BLaER1 (cell line): ENCODE data around the gene PC.
"Not testable (repeated sequence)": the region's sequence is repeated elsewhere in the genome, so short reads cannot be mapped to it uniquely, and the experiment has no call there.

Source experiments
- H3K27ac ChIP-seq: shearing (Covaris generic); formaldehyde crosslinking; 2 replicates; pipeline ENCODE4 v1.8.1; 2022
- H3K27me3 ChIP-seq: shearing (Covaris generic); formaldehyde crosslinking; 2 replicates; pipeline ENCODE4 v1.8.1; 2022
- H3K36me3 ChIP-seq: shearing (Covaris generic); formaldehyde crosslinking; 2 replicates; pipeline ENCODE4 v1.8.1; 2022
- H3K4me1 ChIP-seq: shearing (Covaris generic); formaldehyde crosslinking; 2 replicates; pipeline ENCODE4 v1.8.1; 2022
- H3K4me2 ChIP-seq: shearing (Covaris generic); formaldehyde crosslinking; 2 replicates; pipeline ENCODE4 v1.8.1; 2022
- H3K4me3 ChIP-seq: shearing (Covaris generic); formaldehyde crosslinking; 2 replicates; pipeline ENCODE4 v1.8.1; 2022
- H3K9ac ChIP-seq: shearing (Covaris generic); formaldehyde crosslinking; 2 replicates; pipeline ENCODE4 v1.8.1; 2022
- H3K9me3 ChIP-seq: shearing (Covaris generic); formaldehyde crosslinking; 2 replicates; pipeline ENCODE4 v1.8.1; 2022
- H4K20me1 ChIP-seq: shearing (Covaris generic); formaldehyde crosslinking; 2 replicates; pipeline ENCODE4 v1.8.1; 2022
- Cebpa-rat ChIP-seq: shearing (Covaris generic); IDR thresholded peaks from 2 replicates; pipeline ENCODE4 v1.8.1; 2022

The PC gene

GRCh38 chr11:66841861-66842260 lies 116.3 kb downstream of the PC start:
- peak overlapping the region; percentile 92 for H3K4me2 ChIP-seq
- H3K4me1 ChIP-seq, result peaks cover 40% of the 10 kb centered on the region
- H3K27me3 ChIP-seq, result no peaks in the 10 kb centered on the region
- H3K4me3 ChIP-seq, result peak overlapping the region; percentile 89
- H3K36me3 ChIP-seq, result peaks cover 55% of the 10 kb centered on the region
- H3K9me3 ChIP-seq, result no peaks in the 10 kb centered on the region
- peak overlapping the region; percentile 98 for H3K9ac ChIP-seq
- H4K20me1 ChIP-seq, result peaks cover 57% of the 10 kb centered on the region
- peak overlapping the region; percentile 98 for H3K27ac ChIP-seq
- no peak for TF ChIP-seq Cebpa-rat

DNA sequence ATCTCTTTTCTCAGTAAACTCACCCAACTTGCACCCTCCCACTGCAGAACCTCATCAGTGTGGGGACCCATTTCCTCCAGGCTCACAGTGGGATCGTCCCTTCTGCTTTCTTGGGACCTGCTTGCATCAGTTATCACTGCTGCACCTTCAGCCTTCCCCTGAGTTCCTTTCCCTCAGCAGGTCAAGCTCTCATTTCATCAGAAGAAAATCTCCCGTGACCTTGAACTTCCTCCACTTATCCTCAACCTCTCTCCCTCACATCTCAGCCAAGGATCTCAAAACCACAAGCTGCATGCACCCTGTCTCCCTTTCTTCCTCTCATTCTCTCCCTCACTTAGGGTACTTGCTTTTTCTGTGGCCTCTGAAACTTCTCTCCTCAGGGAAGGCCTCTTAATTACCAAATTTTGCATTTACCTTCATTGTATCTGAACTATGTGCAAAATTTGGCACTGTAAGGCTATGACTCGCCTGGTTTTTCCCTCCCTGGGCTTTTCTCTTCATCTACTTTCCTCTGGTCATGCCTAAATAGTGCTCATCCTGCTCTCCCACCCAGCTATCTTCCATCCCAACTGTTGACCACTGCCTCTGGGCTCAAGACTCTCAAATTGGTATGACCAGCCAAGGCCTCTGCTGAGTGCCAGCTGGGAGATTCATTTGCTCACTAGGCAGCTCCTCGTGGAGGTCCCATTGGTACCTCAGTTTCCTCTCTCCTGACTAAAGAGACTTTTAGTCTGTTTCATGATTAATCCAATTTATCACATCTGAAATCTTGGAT lies 117.7 kb downstream of the PC start:
- no peak overlapping the region for H3K27ac ChIP-seq

GRCh38 chr11:66835768-66836405 lies 122.3 kb downstream of the PC start:
- H3K9ac ChIP-seq, result no peak overlapping the region
- no peak overlapping the region for H3K4me2 ChIP-seq
- H3K27me3 ChIP-seq, result no peaks in the 10 kb centered on the region
- H3K9me3 ChIP-seq, result no peaks in the 10 kb centered on the region
- no peak overlapping the region for H3K27ac ChIP-seq
- H3K4me1 ChIP-seq, result peaks cover 23% of the 10 kb centered on the region
- TF ChIP-seq Cebpa-rat, result no peak
- peaks cover 23% of the 10 kb centered on the region for H4K20me1 ChIP-seq
- no peak overlapping the region for H3K4me3 ChIP-seq
- H3K36me3 ChIP-seq, result peaks cover 37% of the 10 kb centered on the region

More for the DNA sequence above, 117.7 kb downstream of the PC start:
- Histone ChIP-seq H3K4me3 (no peak overlapping the region), H3K4me1 (peaks cover 46% of the 10 kb centered on the region), H3K27me3 (no peaks in the 10 kb centered on the region), H3K9me3 (no peaks in the 10 kb centered on the region), H3K4me2 (peak overlapping the region; percentile 18; the same call in 1 of the 2 replicates), H3K9ac (peak overlapping the region; percentile 21; the same call in 1 of the 2 replicates), H4K20me1 (peaks cover 57% of the 10 kb centered on the region), H3K36me3 (peaks cover 41% of the 10 kb centered on the region)
- TF ChIP-seq Cebpa-rat, result no peak

DNA sequence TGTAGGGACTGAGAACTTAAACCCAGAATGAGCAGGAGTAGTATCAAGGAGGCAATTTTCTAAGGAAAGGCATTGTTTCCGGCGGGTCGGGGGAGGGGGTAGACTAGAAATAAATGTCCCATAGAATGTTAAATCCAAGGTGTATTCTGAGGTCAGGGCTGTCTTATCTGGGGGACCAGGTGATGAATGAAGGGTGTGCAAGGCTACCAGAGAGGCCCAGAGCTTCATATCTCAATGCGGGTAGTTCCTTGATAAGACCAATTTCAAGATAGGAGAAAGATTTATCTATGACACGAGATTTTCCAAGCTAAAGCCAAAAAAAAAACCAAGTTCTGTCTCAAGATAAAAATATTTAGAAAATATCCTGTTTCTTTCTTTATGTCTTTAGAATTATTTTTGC lies 123.2 kb downstream of the PC start:
- no peaks in the 10 kb centered on the region for H3K27me3 ChIP-seq
- TF ChIP-seq Cebpa-rat, result no peak
- no peak overlapping the region for H3K9ac ChIP-seq
- H3K4me3 ChIP-seq, result no peak overlapping the region
- no peak overlapping the region for H3K4me2 ChIP-seq
- H3K36me3 ChIP-seq, result peaks cover 32% of the 10 kb centered on the region
- H4K20me1 ChIP-seq, result peaks cover 23% of the 10 kb centered on the region
- peaks cover 13% of the 10 kb centered on the region for H3K4me1 ChIP-seq
- H3K27ac ChIP-seq, result no peak overlapping the region
- no peaks in the 10 kb centered on the region for H3K9me3 ChIP-seq

DNA sequence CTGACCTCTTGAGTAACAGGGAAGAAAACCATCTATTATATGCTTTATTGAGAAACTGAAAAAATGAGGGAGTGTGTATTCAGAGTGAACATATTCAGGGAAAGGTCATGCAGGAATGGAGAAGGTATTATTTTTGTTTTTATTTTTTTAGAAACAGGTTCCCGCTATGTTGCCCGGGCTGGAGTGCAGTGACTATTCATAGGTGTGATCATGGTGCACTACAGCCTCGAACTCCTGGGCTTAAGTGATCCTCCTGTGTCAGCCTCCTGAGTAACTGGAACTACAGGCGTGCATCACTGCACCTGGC lies 123.7 kb downstream of the PC start:
- H3K9me3 ChIP-seq, result no peaks in the 10 kb centered on the region
- H3K27me3 ChIP-seq, result no peaks in the 10 kb centered on the region
- no peak overlapping the region for H3K9ac ChIP-seq
- H3K36me3 ChIP-seq, result peaks cover 29% of the 10 kb centered on the region
- peaks cover 18% of the 10 kb centered on the region for H4K20me1 ChIP-seq
- no peak for TF ChIP-seq Cebpa-rat
- H3K4me2 ChIP-seq, result no peak overlapping the region
- peaks cover 10% of the 10 kb centered on the region; the same call in 1 of the 2 replicates for H3K4me1 ChIP-seq
- no peak overlapping the region for H3K27ac ChIP-seq
- no peak overlapping the region for H3K4me3 ChIP-seq

GRCh38 chr11:66824573-66824972 lies 133.6 kb downstream of the PC start:
- H3K4me3 ChIP-seq, result not testable (repeated sequence)

GRCh38 chr11:66823700-66824099 lies 134.5 kb downstream of the PC start:
- H3K4me3 ChIP-seq, result no peak overlapping the region
- no peak overlapping the region for H3K9ac ChIP-seq
- no peaks in the 10 kb centered on the region for H4K20me1 ChIP-seq
- no peak overlapping the region for H3K4me2 ChIP-seq
- H3K4me1 ChIP-seq, result no peaks in the 10 kb centered on the region
- no peak overlapping the region for H3K27ac ChIP-seq
- TF ChIP-seq Cebpa-rat, result no peak
- no peaks in the 10 kb centered on the region for H3K27me3 ChIP-seq
- H3K9me3 ChIP-seq, result no peaks in the 10 kb centered on the region
- H3K36me3 ChIP-seq, result peaks cover 11% of the 10 kb centered on the region; the same call in 1 of the 2 replicates

More at GRCh38 chr11:66824573-66824972, 133.6 kb downstream of the PC start:
- H3K4me2 ChIP-seq, H3K9me3 ChIP-seq, H3K4me1 ChIP-seq, H3K27ac ChIP-seq, H3K27me3 ChIP-seq, H4K20me1 ChIP-seq, H3K9ac ChIP-seq: not testable (repeated sequence)
- peaks cover 17% of the 10 kb centered on the region; the same call in 1 of the 2 replicates for H3K36me3 ChIP-seq

GRCh38 chr11:66820901-66821300 lies 137.3 kb downstream of the PC start:
- Histone ChIP-seq H3K36me3 (peaks cover 11% of the 10 kb centered on the region; the same call in 1 of the 2 replicates), H3K27ac (no peak overlapping the region), H3K4me2 (no peak overlapping the region), H4K20me1 (no peaks in the 10 kb centered on the region), H3K4me1 (no peaks in the 10 kb centered on the region), H3K9ac (no peak overlapping the region), H3K9me3 (no peaks in the 10 kb centered on the region), H3K4me3 (no peak overlapping the region), H3K27me3 (no peaks in the 10 kb centered on the region)
- no peak for TF ChIP-seq Cebpa-rat

DNA sequence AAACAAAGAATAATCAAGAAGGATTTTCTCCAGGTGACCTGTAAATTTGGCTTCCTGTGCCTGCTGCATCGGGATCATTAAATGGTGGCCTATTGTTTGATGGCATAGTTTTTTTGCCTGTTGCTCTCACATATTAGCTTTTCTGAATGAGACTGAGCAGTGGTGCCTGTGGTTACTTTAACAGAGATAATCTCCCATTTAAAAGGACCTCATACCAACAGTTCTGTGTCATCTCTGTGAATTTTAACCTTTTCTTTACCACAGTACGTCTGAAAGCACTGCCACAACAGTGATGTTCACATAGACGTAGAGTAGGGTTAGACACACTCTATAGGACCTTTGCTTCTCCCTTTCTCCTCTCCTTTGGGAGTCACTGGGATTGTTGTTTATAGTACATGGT lies 137.8 kb downstream of the PC start:
- Histone ChIP-seq H3K9ac (no peak overlapping the region), H3K9me3 (no peaks in the 10 kb centered on the region), H3K27me3 (no peaks in the 10 kb centered on the region), H3K27ac (no peak overlapping the region), H3K4me2 (no peak overlapping the region), H3K4me3 (no peak overlapping the region), H3K36me3 (peaks cover 11% of the 10 kb centered on the region; the same call in 1 of the 2 replicates), H3K4me1 (no peaks in the 10 kb centered on the region), H4K20me1 (no peaks in the 10 kb centered on the region)
- no peak for TF ChIP-seq Cebpa-rat

DNA sequence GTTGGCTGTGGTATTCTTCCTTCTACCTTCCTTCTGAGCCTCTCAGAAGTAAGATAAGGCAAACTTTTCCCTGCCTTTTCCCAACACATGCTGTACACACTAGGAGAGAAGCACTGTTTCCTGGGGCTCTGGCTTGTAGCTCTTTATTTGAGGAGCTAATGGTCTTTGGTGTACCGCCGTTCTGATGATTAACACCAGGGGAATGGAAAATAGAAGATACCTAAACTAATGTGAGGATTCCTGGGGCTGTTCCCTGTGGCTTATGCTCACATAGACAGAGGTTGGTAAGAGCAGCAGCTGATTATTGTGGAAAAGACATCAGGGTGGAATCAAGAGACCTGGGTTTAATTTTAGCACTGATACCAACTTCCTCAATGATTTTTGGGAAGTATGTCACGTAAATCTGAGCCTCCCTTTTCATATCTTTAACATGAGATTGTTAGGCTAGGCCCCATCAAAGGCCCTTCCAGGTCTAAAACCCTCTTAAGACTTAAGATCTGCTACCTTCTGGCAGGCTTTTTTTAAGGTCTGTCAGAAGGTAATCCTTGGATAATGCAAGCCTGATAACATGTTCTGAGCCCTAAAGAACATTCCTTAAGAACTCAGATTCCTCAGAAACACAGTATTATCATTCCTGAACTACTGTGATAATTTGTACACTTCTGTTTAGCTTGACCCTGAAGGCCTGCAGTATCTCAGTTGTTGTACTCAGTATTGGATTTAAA lies 139.8 kb downstream of the PC start:
- no peaks in the 10 kb centered on the region for H3K27me3 ChIP-seq
- no peak for TF ChIP-seq Cebpa-rat
- H3K36me3 ChIP-seq, result peaks cover 19% of the 10 kb centered on the region; the same call in 1 of the 2 replicates
- H3K4me1 ChIP-seq, result no peaks in the 10 kb centered on the region
- H3K27ac ChIP-seq, result no peak overlapping the region
- no peak overlapping the region for H3K4me3 ChIP-seq
- no peaks in the 10 kb centered on the region for H3K9me3 ChIP-seq
- no peak overlapping the region for H3K9ac ChIP-seq
- H4K20me1 ChIP-seq, result no peaks in the 10 kb centered on the region
- no peak overlapping the region for H3K4me2 ChIP-seq
